Esophagus squamous epithelium (tissue), 5 donors: ENCODE measurements around the gene ECEL1. TPM values are rescaled to one million over a fixed set of nuclear protein-coding genes. Genes with fewer than 3 reads are reported as not detected.

Source experiments
- DNase-seq: peaks from one replicate; lab custom pipeline; 2025; lab: John Stamatoyannopoulos, UW
- H3K27ac ChIP-seq, 4 donors: fragments of 200-600 bp; sonication (generic); one replicate each; pipeline ENCODE4 v1.5.1; 2016 to 2019; ENCODE audit warnings: mild to moderate bottlenecking in 1 of 4
- H3K27me3 ChIP-seq, 4 donors: fragments of 200-600 bp; sonication (generic); 1 replicate in 3 of 4; 2 replicates in 1 of 4; pipeline versions ENCODE4 v1.5.1 to v1.6.0; 2017 to 2021; ENCODE audit warnings: antibody characterized with exemption in 1 of 4
- H3K36me3 ChIP-seq, 3 donors: fragments of 200-600 bp; sonication (generic); one replicate each; pipeline ENCODE4 v1.5.1; 2016 to 2019
- H3K4me1 ChIP-seq, 3 donors: fragments of 200-600 bp; sonication (generic); one replicate each; pipeline ENCODE4 v1.5.1; 2017 to 2019
- H3K4me3 ChIP-seq, 4 donors: fragments of 200-600 bp; sonication (generic); 1 replicate in 3 of 4; 2 replicates in 1 of 4; pipeline ENCODE4 v1.5.1; 2016 to 2019; ENCODE audit warnings: mild to moderate bottlenecking in 2 of 4, moderate library complexity in 1 of 4
- H3K9me3 ChIP-seq, 3 donors: fragments of 200-600 bp; sonication (generic); one replicate each; pipeline ENCODE4 v1.5.1; 2016 to 2019
- POLR2A ChIP-seq, 4 donors: fragments of 450-650 bp; IDR thresholded peaks; one replicate each; pipeline ENCODE4 v1.6.1; 2017; ENCODE audit warnings: antibody characterized with exemption in 4 of 4, mild to moderate bottlenecking in 4 of 4, moderate library complexity in 3 of 4
- WGBS, 2 donors: methylation state at CpG; one replicate each; pipeline ENCODE4 v1.1.5; 2018; 5-methylcytosine and 5-hydroxymethylcytosine counted together
- intact Hi-C: fragments of 100-400 bp; cut with DNase I; formaldehyde crosslinking; loops from one replicate; pipeline ENCODE4 v1.15.0; 2022
- total RNA-seq, 4 donors: library from RNA; depleted of rRNA; stranded (reverse); fragments of >200 nt; gene quantifications; one replicate each; pipeline ENCODE4 v1.1.0, GENCODE V29; 2016
- TF ChIP-seq, protein P1 (sequence below), 6 experiments: fragments of 450-650 bp in 4 of 6; fragments of 200-600 bp in 2 of 6; sonication (generic) in 2 of 6; IDR thresholded peaks; one replicate each; pipeline ENCODE4 v1.5.1; 2016 to 2019; ENCODE audit warnings: antibody characterized with exemption in 6 of 6, mild to moderate bottlenecking in 4 of 6, moderate library complexity in 4 of 6
- donor health status: DM: yes; HTN: yes; CAD: no.

Gene ECEL1
- total RNA-seq, 4 donors from 2014 or later = 0.19 TPM; not detected in 3

DNA sequence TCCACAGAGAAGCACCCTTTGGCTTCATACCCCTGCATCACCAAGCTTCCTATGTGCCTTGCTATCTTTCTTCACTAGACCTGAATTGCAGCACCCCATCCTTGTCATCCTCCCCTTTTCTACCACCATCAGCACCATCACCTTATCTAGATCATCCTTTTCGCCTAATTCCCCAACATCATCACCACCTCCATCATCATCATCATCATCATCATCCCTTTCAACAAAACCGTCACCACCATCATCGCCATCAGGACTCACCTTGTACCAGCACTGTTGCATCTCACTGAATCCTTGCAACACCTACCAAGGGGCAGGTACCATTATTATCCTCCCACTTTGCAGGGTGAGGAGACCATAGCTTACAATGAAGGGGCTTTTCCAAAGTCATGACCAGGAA lies 10.8 kb upstream of the ECEL1 start:
- DNase-seq = no peak
- Histone ChIP-seq H3K27ac (no peak overlapping the region), H3K4me3 (no peak overlapping the region), H3K36me3 (no peaks in the 10 kb centered on the region), H3K9me3 (no peaks in the 10 kb centered on the region), H3K27me3 (peaks cover 0 to 64% (median 3%) of the 10 kb centered on the region in 4 donors), H3K4me1 (peaks cover 3 to 15% (median 8%) of the 10 kb centered on the region in 3 donors)
- TF ChIP-seq, protein P1, sequence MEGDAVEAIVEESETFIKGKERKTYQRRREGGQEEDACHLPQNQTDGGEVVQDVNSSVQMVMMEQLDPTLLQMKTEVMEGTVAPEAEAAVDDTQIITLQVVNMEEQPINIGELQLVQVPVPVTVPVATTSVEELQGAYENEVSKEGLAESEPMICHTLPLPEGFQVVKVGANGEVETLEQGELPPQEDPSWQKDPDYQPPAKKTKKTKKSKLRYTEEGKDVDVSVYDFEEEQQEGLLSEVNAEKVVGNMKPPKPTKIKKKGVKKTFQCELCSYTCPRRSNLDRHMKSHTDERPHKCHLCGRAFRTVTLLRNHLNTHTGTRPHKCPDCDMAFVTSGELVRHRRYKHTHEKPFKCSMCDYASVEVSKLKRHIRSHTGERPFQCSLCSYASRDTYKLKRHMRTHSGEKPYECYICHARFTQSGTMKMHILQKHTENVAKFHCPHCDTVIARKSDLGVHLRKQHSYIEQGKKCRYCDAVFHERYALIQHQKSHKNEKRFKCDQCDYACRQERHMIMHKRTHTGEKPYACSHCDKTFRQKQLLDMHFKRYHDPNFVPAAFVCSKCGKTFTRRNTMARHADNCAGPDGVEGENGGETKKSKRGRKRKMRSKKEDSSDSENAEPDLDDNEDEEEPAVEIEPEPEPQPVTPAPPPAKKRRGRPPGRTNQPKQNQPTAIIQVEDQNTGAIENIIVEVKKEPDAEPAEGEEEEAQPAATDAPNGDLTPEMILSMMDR (IDR thresholded peaks at IDR 0.05) = no peak
- TF ChIP-seq POLR2A (IDR thresholded peaks at IDR 0.05) = no peak
- intact Hi-C loops = no loop called here
- WGBS, 2 donors = 91 to 92% methylated on average over 3 of the region's 3 CpGs

GRCh38 chr2:232497348-232497747 lies 9.7 kb upstream of the ECEL1 start:
- Histone ChIP-seq H3K36me3 (no peaks in the 10 kb centered on the region), H3K4me1 (peaks cover 0 to 4% (median 0%) of the 10 kb centered on the region in 3 donors), H3K27ac (no peak overlapping the region), H3K27me3 (peaks cover 0 to 56% (median 0%) of the 10 kb centered on the region in 4 donors), H3K9me3 (no peaks in the 10 kb centered on the region), H3K4me3 (no peak overlapping the region)
- TF ChIP-seq, protein P1 (IDR thresholded peaks at IDR 0.05) = no peak
- no peak for TF ChIP-seq POLR2A (IDR thresholded peaks at IDR 0.05)
- 91% methylated on average over 6 of the region's 13 CpGs; no CpG with 5 or more reads in 1 of the 2 donors for WGBS, 2 donors
- DNase-seq = no peak
- intact Hi-C loops = no loop called here

- H3K9me3 ChIP-seq = no peaks in the 10 kb centered on the region
- TF ChIP-seq, protein P1 (IDR thresholded peaks at IDR 0.05) = no peak
- no peak for TF ChIP-seq POLR2A (IDR thresholded peaks at IDR 0.05)
- 80% methylated on average over 2 of the region's 20 CpGs; no CpG with 5 or more reads in 1 of the 2 donors for WGBS, 2 donors
These were observed 9.1 kb upstream of the ECEL1 start for GRCh38 chr2:232496501-232497270.

DNA sequence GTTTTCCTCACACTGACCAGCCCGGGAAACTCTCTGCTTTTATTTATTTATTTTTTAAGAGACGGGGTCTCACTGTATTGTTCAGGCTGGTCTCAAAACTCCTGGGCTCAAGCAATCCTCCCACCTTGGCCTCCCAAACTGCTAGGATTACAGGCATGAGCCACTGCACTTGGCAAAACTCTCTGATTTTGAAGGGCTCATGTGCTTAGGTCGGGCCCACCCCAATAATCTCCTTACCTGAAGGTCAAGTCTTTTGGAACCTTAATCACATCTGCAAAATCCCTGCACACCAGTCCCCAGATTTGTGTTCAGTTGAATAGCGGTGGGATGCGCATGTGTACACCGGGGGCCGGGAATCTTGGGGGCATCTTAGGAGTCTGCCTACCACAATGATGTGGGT lies 7.7 kb upstream of the ECEL1 start:
- Histone ChIP-seq H3K9me3 (no peaks in the 10 kb centered on the region), H3K4me1 (no peaks in the 10 kb centered on the region), H3K27ac (no peak overlapping the region), H3K36me3 (no peaks in the 10 kb centered on the region), H3K4me3 (no peak overlapping the region), H3K27me3 (peaks cover 0 to 42% (median 0%) of the 10 kb centered on the region in 4 donors)
- no peak for TF ChIP-seq POLR2A (IDR thresholded peaks at IDR 0.05)
- no peak for DNase-seq
- intact Hi-C loops = no loop called here
- 81 to 86% methylated on average over 3 to 7 of the region's 7 CpGs for WGBS, 2 donors

More at GRCh38 chr2:232496501-232497270, 9.1 kb upstream of the ECEL1 start:
- H3K36me3 ChIP-seq = no peaks in the 10 kb centered on the region
- DNase-seq = no peak
- no peak overlapping the region for H3K27ac ChIP-seq
- no peaks in the 10 kb centered on the region for H3K4me1 ChIP-seq
- H3K27me3 ChIP-seq = peaks cover 0 to 49% (median 0%) of the 10 kb centered on the region in 4 donors
- intact Hi-C loops = no loop called here
- H3K4me3 ChIP-seq = no peak overlapping the region

DNA sequence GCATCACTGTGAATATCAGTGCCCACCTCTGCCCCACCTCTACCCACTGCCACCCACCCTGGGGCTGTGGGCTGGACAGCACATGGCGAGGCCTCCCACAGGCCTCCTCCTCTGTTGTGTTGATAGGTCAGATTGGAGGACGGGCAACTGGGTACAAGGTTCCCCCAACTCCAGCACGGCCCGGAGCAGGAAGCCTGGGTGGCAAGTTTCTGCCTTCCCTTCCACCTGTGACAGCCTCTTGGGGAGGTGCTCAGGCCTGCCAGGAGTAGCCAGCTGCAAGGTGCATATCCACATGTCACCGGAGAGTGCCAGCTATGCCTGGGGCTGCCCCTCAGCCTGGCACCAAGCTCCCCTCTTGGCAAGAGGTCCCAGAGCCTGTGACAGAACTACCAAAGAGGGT lies 6.9 kb upstream of the ECEL1 start:
- Histone ChIP-seq H3K4me3 (no peak overlapping the region), H3K36me3 (no peaks in the 10 kb centered on the region), H3K4me1 (no peaks in the 10 kb centered on the region), H3K9me3 (no peaks in the 10 kb centered on the region), H3K27ac (no peak overlapping the region), H3K27me3 (peaks cover 0 to 42% (median 0%) of the 10 kb centered on the region in 4 donors)
- WGBS, 2 donors = 82% methylated on average over 3 of the region's 5 CpGs; no CpG with 5 or more reads in 1 of the 2 donors
- no peak for DNase-seq
- intact Hi-C loops = no loop called here
- TF ChIP-seq, protein P1 (IDR thresholded peaks at IDR 0.05) = no peak
- no peak for TF ChIP-seq POLR2A (IDR thresholded peaks at IDR 0.05)
